H9 (cell line): ENCODE results near the gene POU1F1. TPM values are rescaled to one million over a fixed set of nuclear protein-coding genes. Genes with fewer than 3 reads are reported as not detected.

Experiments
- DNase-seq: peaks from one replicate; pipeline ENCODE4 v3.0.0-alpha.2; 2017
- H2AFZ ChIP-seq: one replicate; pipeline ENCODE4 v1.6.1; 2013; ENCODE audit warnings: mild to moderate bottlenecking, low read length, control low read depth, moderate library complexity
- H2AK5ac ChIP-seq: 2 replicates; pipeline ENCODE4 v1.6.1; 2013; ENCODE audit warnings: low read length, control low read depth, mixed read lengths; ENCODE audit not compliant: insufficient read length
- H2BK120ac ChIP-seq: one replicate; pipeline ENCODE4 v1.6.1; 2013; ENCODE audit warnings: low read depth, mild to moderate bottlenecking, low read length, control low read depth, inconsistent platforms; ENCODE audit not compliant: poor library complexity, severe bottlenecking
- H2BK12ac ChIP-seq: 2 replicates; pipeline ENCODE4 v1.6.1; 2013; ENCODE audit warnings: low read length, control low read depth, mixed read lengths, low read depth; ENCODE audit not compliant: insufficient read length
- H2BK15ac ChIP-seq: 2 replicates; pipeline ENCODE4 v1.6.1; 2013; ENCODE audit warnings: low read depth, low read length, control low read depth
- H2BK20ac ChIP-seq: one replicate; pipeline ENCODE4 v1.6.1; 2013; ENCODE audit warnings: low read depth, mild to moderate bottlenecking, low read length, control low read depth, inconsistent platforms; ENCODE audit not compliant: poor library complexity, severe bottlenecking
- H2BK5ac ChIP-seq: 2 replicates; pipeline ENCODE4 v1.6.1; 2013; ENCODE audit warnings: low read length, control low read depth, mixed read lengths; ENCODE audit not compliant: insufficient read length
- H3K14ac ChIP-seq: 2 replicates; pipeline ENCODE4 v1.6.1; 2013; ENCODE audit warnings: low read length, control low read depth; ENCODE audit not compliant: insufficient read depth
- H3K18ac ChIP-seq: 2 replicates; pipeline ENCODE4 v1.6.1; 2013; ENCODE audit warnings: low read depth, mild to moderate bottlenecking, mixed read lengths, low read length, control low read depth; ENCODE audit not compliant: insufficient read length
- H3K23ac ChIP-seq: 2 replicates; pipeline ENCODE4 v1.6.1; 2013; ENCODE audit warnings: low read length, control low read depth, mixed read lengths, low read depth; ENCODE audit not compliant: insufficient read length
- H3K23me2 ChIP-seq: 2 replicates; pipeline ENCODE4 v1.6.1; 2013; ENCODE audit warnings: low read depth, mild to moderate bottlenecking, mixed read lengths, low read length, control low read depth; ENCODE audit not compliant: insufficient read length, poor library complexity, severe bottlenecking
- H3K27ac ChIP-seq: 2 replicates; pipeline ENCODE4 v1.5.1; 2013; ENCODE audit warnings: low read length, control low read depth, mixed read lengths, low read depth; ENCODE audit not compliant: insufficient read length
- H3K27me3 ChIP-seq: 2 replicates; pipeline ENCODE4 v1.6.1; 2013; ENCODE audit warnings: low read length, control low read depth, inconsistent platforms; ENCODE audit not compliant: insufficient read depth
- H3K4ac ChIP-seq: 2 replicates; pipeline ENCODE4 v1.6.1; 2013; ENCODE audit warnings: low read depth, mild to moderate bottlenecking, control low read depth, inconsistent platforms, low read length, moderate library complexity
- H3K4me1 ChIP-seq: 2 replicates; pipeline ENCODE4 v1.6.1; 2013; ENCODE audit warnings: low read length, control low read depth, inconsistent platforms; ENCODE audit not compliant: insufficient read depth
- H3K4me2 ChIP-seq: 2 replicates; pipeline ENCODE4 v1.6.1; 2013; ENCODE audit warnings: low read length, control low read depth, mixed read lengths; ENCODE audit not compliant: insufficient read length, insufficient read depth
- H3K56ac ChIP-seq: 2 replicates; pipeline ENCODE4 v1.6.1; 2013; ENCODE audit warnings: low read depth, mild to moderate bottlenecking, mixed read lengths, low read length, control low read depth; ENCODE audit not compliant: insufficient read length
- H3K79me1 ChIP-seq: 2 replicates; pipeline ENCODE4 v1.6.1; 2013; ENCODE audit warnings: low read depth, mild to moderate bottlenecking, moderate library complexity, low read length, control low read depth, inconsistent platforms; ENCODE audit not compliant: insufficient read depth, poor library complexity, severe bottlenecking
- H3K79me2 ChIP-seq: 2 replicates; pipeline ENCODE4 v1.6.1; 2013; ENCODE audit warnings: low read length, control low read depth, inconsistent platforms; ENCODE audit not compliant: insufficient read depth
- H3K9ac ChIP-seq: 2 replicates; pipeline ENCODE4 v1.6.1; 2013; ENCODE audit warnings: low read length, control low read depth, mixed read lengths; ENCODE audit not compliant: insufficient read length; ENCODE audit errors: extremely low read depth
- H3K9me3 ChIP-seq: one replicate; pipeline ENCODE4 v1.6.1; 2013; ENCODE audit warnings: low read depth, low read length, inconsistent platforms; ENCODE audit not compliant: control insufficient read depth
- H3T11ph ChIP-seq: one replicate; pipeline ENCODE4 v1.6.1; 2013; ENCODE audit warnings: mild to moderate bottlenecking, low read length, control low read depth, inconsistent platforms
- H4K20me1 ChIP-seq: one replicate; pipeline ENCODE4 v1.6.1; 2013; ENCODE audit not compliant: control insufficient read depth, insufficient read length, insufficient read depth
- H4K5ac ChIP-seq: 2 replicates; pipeline ENCODE4 v1.6.1; 2013; ENCODE audit warnings: low read depth, mild to moderate bottlenecking, mixed read lengths, low read length, control low read depth; ENCODE audit not compliant: insufficient read length
- H4K8ac ChIP-seq: replicated peaks from 2 replicates; pipeline ENCODE4 v1.6.1; 2013; ENCODE audit warnings: low read length, control low read depth, mixed read lengths, low read depth; ENCODE audit not compliant: insufficient read length
- H4K91ac ChIP-seq: 2 replicates; pipeline ENCODE4 v1.6.1; 2013; ENCODE audit warnings: low read depth, mild to moderate bottlenecking, moderate library complexity, mixed read lengths, low read length, control low read depth; ENCODE audit not compliant: insufficient read length
- H3K27ac Mint-ChIP-seq, 3 experiments: 2 replicates in 2 of 3; 3 replicates in 1 of 3; pipeline ENCODE4 v1.8.0; 2020 to 2021; ENCODE audit warnings: mixed read lengths in 3 of 3, mild to moderate bottlenecking in 1 of 3, moderate library complexity in 1 of 3
- H3K27me3 Mint-ChIP-seq: 2 replicates; pipeline ENCODE4 v1.8.0; 2021; ENCODE audit warnings: low read depth, mild to moderate bottlenecking, moderate library complexity, mixed read lengths
- H3K36me3 Mint-ChIP-seq, 3 experiments: 2 replicates in 2 of 3; 3 replicates in 1 of 3; pipeline ENCODE4 v1.8.0; 2020 to 2021; ENCODE audit warnings: low read depth in 3 of 3, mixed read lengths in 3 of 3; ENCODE audit not compliant: insufficient read depth in 1 of 3
- H3K4me1 Mint-ChIP-seq, 2 experiments: 2 replicates each; pipeline ENCODE4 v1.8.0; 2020; ENCODE audit warnings: mixed read lengths in 2 of 2
- H3K4me3 Mint-ChIP-seq, 2 experiments: 2 replicates in 1 of 2; 3 replicates in 1 of 2; pipeline ENCODE4 v1.8.0; 2020 to 2021; ENCODE audit warnings: mild to moderate bottlenecking in 2 of 2, mixed read lengths in 2 of 2, moderate library complexity in 1 of 2
- H3K9me3 Mint-ChIP-seq, 2 experiments: 2 replicates in 1 of 2; 3 replicates in 1 of 2; pipeline ENCODE4 v1.8.0; 2020; ENCODE audit warnings: mild to moderate bottlenecking in 2 of 2, mixed read lengths in 2 of 2, moderate library complexity in 1 of 2
- CTCF ChIP-seq: fragments of 200-600 bp; sonication (generic); conservative IDR thresholded peaks from 3 replicates; pipeline ENCODE4 v1.8.0; 2021; ENCODE audit warnings: antibody characterized with exemption, mild to moderate bottlenecking
- WGBS: extraction: QIAGEN DNeasy Blood & Tissue Kit; methylation state at CpG from one replicate; pipeline ENCODE4 v1.1.7; 2013; ENCODE audit warnings: missing lambda C conversion rate, low lambda C conversion rate, mixed read lengths; ENCODE audit not compliant: insufficient read length; ENCODE audit errors: extremely low coverage; 5-methylcytosine and 5-hydroxymethylcytosine counted together
- total RNA-seq: library from RNA; stranded (reverse); gene quantifications from 2 replicates; pipeline ENCODE4 v1.2.1, GENCODE V29; 2021

The POU1F1 gene
- total RNA-seq, 1 experiment from 2014 or later = not detected

GRCh38 chr3:87309601-87310000 lies 33.2 kb upstream of the POU1F1 start:
- H3K23me2 ChIP-seq = no peaks in the 10 kb centered on the region
- no peak overlapping the region for H2AK5ac ChIP-seq
- Mint-ChIP-seq H3K9me3 (peaks cover 3% of the 10 kb centered on the region in 2 experiments; a peak in 2 of 5 replicates), H3K4me3 (no peak overlapping the region), H3K27me3 (no peaks in the 10 kb centered on the region), H3K36me3 (no peaks in the 10 kb centered on the region), H3K27ac (no peak overlapping the region; a peak in 1 of 7 replicates), H3K4me1 (peaks cover 3 to 4% of the 10 kb centered on the region in 2 experiments; a peak in 1 of 4 replicates)
- peak overlapping the region; percentile 80 for H4K8ac ChIP-seq
- no peak for DNase-seq
- H3K79me1 ChIP-seq = no peaks in the 10 kb centered on the region
- H3K14ac ChIP-seq = no peak overlapping the region
- no peak overlapping the region for H2BK12ac ChIP-seq
- no peak overlapping the region for H2BK5ac ChIP-seq
- H4K20me1 ChIP-seq = no peaks in the 10 kb centered on the region
- no peak overlapping the region for H4K5ac ChIP-seq
- TF ChIP-seq CTCF = no peak
- no peak overlapping the region for H4K91ac ChIP-seq
- no peak overlapping the region for H2BK120ac ChIP-seq
- H3K4me1 ChIP-seq = no peaks in the 10 kb centered on the region
- H3K23ac ChIP-seq = no peak overlapping the region
- H2AFZ ChIP-seq = no peak overlapping the region
- no peak overlapping the region for H3K9ac ChIP-seq
- H3K79me2 ChIP-seq = no peaks in the 10 kb centered on the region
- no peak overlapping the region for H3K18ac ChIP-seq
- no peak overlapping the region for H3K56ac ChIP-seq
- H2BK15ac ChIP-seq = no peak overlapping the region
- no CpG with 5 or more reads among the region's 3 CpGs for WGBS
- no peak overlapping the region for H3K4me2 ChIP-seq
- H3T11ph ChIP-seq = no peak overlapping the region
- no peak overlapping the region for H2BK20ac ChIP-seq
- no peak overlapping the region for H3K4ac ChIP-seq
- no peaks in the 10 kb centered on the region for H3K9me3 ChIP-seq
- H3K27ac ChIP-seq = no peak overlapping the region
- no peaks in the 10 kb centered on the region for H3K27me3 ChIP-seq
